GM19397 (cell line): ENCODE results near the gene DGKB.

Source experiments
- ATAC-seq: cut with Tn5 transposase; IDR thresholded peaks from one replicate; pipeline ENCODE4 v1.9.1; 2021; ENCODE audit warnings: mild to moderate bottlenecking, moderate library complexity; ENCODE audit not compliant: unreplicated experiment

Gene DGKB

GRCh38 chr7:14236834-14237233, 665.7 kb downstream of the DGKB start:
- no peak for ATAC-seq

DNA sequence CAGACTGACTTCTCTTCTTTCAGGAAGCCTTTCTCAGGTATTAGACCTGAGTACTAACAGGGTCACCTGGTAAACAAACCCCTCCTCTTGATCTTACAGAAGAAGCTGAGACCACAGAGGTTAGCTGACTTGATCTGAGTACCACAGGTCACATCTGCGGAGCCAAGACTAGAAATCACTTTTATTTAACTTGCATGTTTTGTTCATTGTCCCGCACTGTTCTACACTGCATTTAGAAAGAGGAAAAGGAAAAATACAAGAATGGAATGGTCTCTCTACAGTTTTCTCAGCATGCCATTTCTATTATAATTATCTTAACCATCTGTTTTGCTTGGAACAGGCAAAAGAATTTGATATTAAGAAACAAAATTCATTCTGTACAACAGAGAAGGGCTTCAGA, 667.5 kb downstream of the DGKB start:
- no peak for ATAC-seq

- no peak for ATAC-seq
Observed at GRCh38 chr7:14233868-14234369, 668.6 kb downstream of the DGKB start.

DNA sequence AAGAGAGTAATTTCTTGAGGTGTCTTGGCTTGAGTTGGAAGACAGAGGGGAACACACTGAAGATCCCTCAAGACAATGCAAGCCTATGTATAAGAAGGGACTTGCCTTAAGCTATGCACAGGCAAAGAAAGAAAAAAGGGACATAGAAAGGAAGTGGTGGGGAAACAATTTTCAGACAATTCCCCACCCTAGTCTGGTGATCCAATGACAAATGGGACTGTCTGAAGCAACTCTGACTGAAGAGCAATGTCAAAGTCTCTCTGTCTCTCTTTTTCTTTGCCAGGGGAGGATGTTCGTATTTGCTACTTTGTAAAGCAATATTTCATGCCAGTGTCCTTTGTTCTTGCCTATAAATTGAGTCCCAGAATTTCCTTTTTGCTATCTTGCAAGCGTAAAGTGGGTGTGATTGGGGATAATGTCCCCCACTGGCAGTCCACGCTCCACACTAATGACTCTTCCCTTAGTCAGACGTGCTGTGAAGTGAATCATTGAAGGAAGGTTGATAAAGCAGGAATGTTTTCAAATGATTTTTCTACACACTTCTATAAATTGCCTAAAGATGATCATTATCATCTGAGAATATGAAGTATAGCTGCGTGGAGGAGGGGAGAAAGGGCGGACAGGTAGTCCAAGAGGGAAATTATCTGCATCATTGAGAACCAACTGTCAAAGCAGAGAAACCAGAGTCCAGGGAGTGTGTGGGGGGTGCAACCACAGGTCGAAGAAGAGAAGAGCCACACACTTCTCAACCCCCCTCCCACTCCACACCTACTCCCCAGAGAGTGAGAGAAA, 669.3 kb downstream of the DGKB start:
- no peak for ATAC-seq

- no peak for ATAC-seq
Observed at GRCh38 chr7:14229047-14229446, 673.5 kb downstream of the DGKB start.

DNA sequence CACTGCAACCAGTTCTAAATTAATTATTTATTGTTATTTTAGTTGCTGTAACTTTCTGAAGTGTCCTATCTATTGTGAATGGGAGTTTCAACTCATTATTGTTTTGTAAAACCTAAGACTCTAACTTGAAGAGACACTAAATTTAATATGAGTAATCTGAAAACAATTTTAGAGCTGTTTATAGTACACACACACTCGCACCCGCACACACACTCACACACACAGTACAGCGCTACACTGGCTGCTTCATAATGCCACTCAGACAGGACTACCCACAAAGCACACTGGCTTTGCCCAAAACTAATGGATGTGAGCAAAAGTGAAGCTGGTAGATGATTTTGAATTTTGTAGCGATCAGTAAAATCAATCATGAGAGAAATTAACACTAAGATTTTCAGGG, 674.2 kb downstream of the DGKB start:
- ATAC-seq = no peak

GRCh38 chr7:14226126-14226525, 676.4 kb downstream of the DGKB start:
- no peak for ATAC-seq

GRCh38 chr7:14219125-14219524, 683.4 kb downstream of the DGKB start:
- no peak for ATAC-seq

GRCh38 chr7:14218338-14218737, 684.2 kb downstream of the DGKB start:
- ATAC-seq = no peak

GRCh38 chr7:14209896-14210484, 692.6 kb downstream of the DGKB start:
- no peak for ATAC-seq

DNA sequence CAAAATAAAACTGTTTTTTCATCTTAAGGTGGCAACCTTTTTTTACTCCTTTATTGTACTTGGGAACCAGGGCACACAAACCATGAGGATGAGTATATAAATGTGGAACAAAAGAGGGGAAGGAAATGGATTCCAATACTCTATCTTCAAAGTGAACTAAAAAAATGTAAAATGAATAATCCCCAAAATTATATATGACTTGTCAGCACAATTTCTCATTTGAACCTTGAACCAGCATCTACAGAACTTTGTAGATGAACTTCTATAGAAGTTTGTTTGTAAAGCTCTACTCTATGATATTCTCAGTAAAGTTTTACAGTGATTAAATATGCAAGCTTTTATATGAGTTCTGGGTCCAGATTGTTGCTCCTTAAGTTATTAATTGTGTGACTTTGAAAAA, 694.8 kb downstream of the DGKB start:
- no peak for ATAC-seq

DNA sequence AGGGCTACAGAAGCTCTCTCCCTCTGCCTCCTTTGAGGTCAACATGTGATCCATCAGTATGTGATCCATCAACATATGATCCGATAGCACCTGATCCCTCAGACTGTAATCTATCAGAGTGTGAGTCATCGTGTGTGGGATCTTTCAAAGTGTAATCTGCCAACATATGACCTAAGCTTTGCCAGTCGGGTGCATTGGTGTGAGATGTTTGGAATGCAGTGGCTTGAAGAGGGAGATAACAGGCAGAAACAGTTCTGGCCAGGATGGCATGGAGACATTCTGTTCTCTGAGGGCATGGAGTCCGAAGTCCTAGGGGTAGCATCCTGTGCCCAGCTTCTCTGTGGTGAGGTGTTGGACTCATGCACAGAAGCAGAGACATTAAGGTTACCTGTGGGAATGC, 695.4 kb downstream of the DGKB start:
- ATAC-seq = no peak

GRCh38 chr7:14206121-14206520, 696.4 kb downstream of the DGKB start:
- no peak for ATAC-seq

GRCh38 chr7:14201353-14201752, 701.2 kb downstream of the DGKB start:
- ATAC-seq = no peak

GRCh38 chr7:14199336-14199735, 703.2 kb downstream of the DGKB start:
- no peak for ATAC-seq

DNA sequence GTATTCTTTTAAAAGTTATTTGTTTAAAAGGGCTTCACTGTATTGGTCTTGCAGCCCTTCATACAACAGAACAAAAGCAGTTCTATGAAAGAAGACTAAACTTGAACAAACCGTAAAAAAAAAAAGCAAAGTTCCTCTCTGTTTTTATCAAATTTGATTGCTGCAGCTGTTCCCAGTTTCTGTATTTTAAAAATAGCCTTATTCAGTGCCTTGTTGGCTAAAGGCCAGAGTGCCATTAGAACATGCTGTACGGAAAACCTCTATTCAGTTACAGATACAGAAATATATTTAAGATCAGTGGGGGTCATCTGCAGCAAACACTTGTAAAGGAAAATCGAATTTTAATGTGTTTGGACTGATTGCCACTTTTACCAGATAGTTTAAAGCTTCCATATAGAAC, 705.3 kb downstream of the DGKB start:
- ATAC-seq = no peak

DNA sequence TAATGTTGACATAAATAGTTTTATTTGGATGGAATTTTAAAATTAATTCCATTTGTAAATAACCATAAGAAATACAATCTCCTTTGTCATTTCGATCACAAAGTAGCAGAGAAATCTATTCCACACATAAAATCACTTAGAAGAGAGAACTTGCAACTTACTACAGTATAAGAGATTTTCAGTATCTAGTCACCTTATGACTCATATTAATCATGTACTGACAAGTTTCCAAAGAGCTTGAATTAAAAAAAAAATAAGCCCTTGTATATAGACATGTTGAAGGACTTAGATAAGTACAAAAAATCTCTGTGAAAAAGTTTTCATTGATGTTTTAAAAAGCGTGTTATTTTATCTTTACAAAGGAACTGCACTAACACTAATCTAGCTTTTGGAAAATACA, 706.0 kb downstream of the DGKB start:
- no peak for ATAC-seq

- ATAC-seq = no peak
Observed at GRCh38 chr7:14195871-14196270, 706.7 kb downstream of the DGKB start.

DNA sequence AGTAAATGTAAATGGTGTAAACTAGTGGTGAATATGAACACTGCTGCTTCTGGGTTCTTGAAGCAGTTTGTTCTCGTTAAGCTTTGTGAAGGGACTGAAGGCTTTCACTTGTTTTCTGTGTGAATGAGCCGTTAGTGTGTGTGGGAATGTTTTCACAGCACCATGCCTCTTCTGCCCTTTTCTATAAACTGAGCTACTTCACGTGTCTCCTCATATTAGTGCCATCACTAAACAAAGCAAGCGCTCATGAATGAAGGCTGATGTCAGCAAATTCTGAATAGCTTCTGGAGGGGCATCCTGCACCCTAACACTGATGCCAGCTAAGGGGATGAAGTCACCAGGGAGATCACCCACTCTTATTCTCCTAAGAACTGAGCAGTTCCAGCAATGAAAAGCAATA, 707.5 kb downstream of the DGKB start:
- ATAC-seq = no peak

- ATAC-seq = no peak
Observed at GRCh38 chr7:14191686-14192098, 710.9 kb downstream of the DGKB start.

- ATAC-seq = no peak
Observed at GRCh38 chr7:14184292-14184864, 718.2 kb downstream of the DGKB start.

DNA sequence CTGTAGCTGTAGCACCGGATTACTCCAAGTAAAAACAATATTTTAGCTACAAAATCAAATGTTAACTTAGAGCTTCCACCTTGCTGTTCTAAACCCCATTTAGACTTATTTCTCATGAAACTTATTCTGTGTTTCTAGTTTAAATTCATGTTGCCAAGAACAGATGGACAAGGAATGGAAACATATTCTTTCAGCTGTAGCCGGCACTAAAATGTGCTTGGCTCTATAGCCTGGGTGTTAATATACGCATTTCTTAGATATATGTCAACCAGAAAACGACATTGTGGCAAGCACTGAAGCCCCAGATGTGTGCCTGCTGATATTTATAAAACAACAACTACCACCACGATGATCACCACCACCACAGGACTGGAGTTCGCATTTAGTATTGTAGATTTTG, 722.8 kb downstream of the DGKB start:
- ATAC-seq = no peak
